Stimulated activated naive CD8-positive, alpha-beta T cell treated with anti-CD3 and anti-CD28 coated beads, Interleukin-15, Interleukin-2, amounts not matched to agents 100 U/mL and 50 U/mL, for 24 hours (primary cell): ENCODE data around the gene SYNE1.
"Not testable (repeated sequence)": the region's sequence is repeated elsewhere in the genome, so short reads cannot be mapped to it uniquely, and the experiment has no call there.

Experiments used
- ATAC-seq: fragments of 150-1000 bp; cut with Tn5 transposase; one replicate; pipeline ENCODE4 v1.10.0; 2021
- DNase-seq: peaks from one replicate; pipeline ENCODE4 v3.0.0; 2021

SYNE1 gene

DNA sequence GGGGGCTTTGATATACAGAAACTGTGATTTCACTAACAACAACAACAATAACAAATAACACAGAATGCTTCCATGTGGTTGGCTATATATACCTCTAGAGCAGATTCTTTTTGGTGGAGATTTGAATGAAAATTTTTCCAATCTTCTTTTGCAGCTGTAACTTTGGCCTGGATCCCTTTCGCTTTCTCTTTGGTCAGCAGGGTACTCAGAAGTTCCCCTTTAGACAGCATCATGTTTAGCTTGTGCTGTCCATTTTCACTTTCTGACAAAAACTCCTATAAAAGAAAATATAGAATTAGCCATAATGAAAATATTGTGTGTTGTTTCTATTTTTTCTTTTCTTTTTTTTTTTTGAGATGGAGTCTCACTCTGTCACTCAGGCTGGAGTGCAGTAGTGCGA lies 264.2 kb downstream of the SYNE1 start:
- ATAC-seq, result no peak
- DNase-seq, result no peak

DNA sequence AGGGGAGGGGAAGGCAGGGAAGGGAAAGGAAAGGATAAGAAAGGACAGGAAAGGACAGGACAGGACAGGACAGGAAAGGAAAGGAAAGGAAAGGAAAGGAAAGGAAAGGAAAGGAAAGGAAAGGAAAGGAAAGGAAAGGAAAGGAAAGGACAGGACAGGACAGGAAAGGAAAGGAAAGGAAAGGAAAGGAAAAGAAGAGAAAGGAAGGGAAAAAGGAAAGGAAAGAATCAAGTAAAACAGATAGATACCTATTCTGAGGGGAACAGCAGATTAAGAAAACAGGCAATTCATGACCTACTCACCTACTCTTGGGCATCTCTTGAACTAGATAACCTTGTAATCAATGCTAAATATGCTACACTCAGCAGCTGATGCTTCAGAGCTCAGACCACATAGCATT lies 265.4 kb downstream of the SYNE1 start:
- no peak for DNase-seq

GRCh38 chr6:152368751-152369624 lies 268.2 kb downstream of the SYNE1 start:
- ATAC-seq, result no peak

More for the DNA sequence above, 265.4 kb downstream of the SYNE1 start:
- no peak for ATAC-seq

GRCh38 chr6:152364866-152365265 lies 272.3 kb downstream of the SYNE1 start:
- no peak for ATAC-seq
- no peak for DNase-seq

More at GRCh38 chr6:152368751-152369624, 268.2 kb downstream of the SYNE1 start:
- no peak for DNase-seq

GRCh38 chr6:152360034-152360433 lies 277.1 kb downstream of the SYNE1 start:
- DNase-seq (no peak), ATAC-seq (no peak)

GRCh38 chr6:152356662-152357061 lies 280.5 kb downstream of the SYNE1 start:
- DNase-seq, result no peak
- ATAC-seq, result no peak

- no peak for ATAC-seq
- DNase-seq, result no peak
Observed at GRCh38 chr6:152356016-152356415, 281.1 kb downstream of the SYNE1 start.

DNA sequence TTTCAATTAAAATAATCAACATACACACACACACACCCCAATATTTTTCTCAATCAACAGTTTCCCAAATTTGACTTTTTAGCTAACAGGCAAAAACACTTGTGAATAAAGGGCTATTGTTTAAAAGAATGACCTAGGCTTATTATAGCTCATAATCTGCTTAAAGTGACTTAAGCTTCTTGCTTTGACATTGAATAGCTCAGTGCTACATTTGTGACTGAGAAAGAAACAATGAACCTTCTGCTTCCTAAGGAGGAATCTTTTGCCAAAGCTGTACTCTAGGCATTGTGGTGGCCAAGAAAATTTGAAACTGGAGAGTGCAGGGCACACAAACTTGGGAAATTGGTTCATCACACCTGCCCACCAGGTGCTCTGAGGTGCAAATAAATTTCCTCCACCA lies 282.0 kb downstream of the SYNE1 start:
- DNase-seq (no peak), ATAC-seq (no peak)

- DNase-seq (no peak), ATAC-seq (no peak)
Observed at GRCh38 chr6:152353440-152353839, 283.7 kb downstream of the SYNE1 start.

DNA sequence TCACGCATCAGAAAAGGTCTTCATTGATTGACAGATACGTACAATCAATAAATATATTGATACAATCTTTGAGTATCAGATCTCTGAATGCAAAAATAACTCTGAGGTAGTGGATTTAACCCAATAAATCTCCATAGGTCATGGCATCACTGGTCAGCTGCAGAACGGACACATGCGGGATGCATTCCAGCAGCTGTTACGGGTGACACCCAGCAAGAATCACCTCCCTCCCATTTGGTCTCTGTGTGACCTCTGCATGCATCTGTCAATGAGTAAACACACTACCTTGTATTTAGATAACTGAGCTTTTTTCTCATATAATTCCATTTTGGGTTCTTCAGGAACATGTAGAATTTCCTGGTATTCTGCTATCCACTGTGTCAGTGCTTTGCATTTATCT lies 285.4 kb downstream of the SYNE1 start:
- no peak for DNase-seq
- no peak for ATAC-seq

- no peak for ATAC-seq
- DNase-seq, result no peak
Observed at GRCh38 chr6:152351110-152351509, 286.1 kb downstream of the SYNE1 start.

DNA sequence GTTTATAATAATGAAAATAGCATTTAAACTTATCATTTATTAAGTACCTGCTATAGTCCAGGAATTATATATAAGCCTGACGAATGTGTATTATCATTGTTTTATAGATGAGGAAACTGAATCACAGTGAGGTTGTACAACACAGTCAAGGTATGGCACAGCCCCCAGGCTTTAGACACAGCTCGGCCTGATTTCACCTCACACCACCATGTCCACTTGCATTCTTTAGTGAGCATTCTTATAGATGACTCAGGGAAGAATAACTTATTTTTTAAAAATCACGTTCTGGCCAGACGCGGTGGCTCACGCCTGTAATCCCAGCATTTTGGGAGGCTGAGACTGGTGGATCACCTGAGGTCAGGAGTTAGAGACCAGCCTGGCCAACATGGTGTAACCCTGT lies 289.0 kb downstream of the SYNE1 start:
- no peak for DNase-seq
- ATAC-seq, result no peak

DNA sequence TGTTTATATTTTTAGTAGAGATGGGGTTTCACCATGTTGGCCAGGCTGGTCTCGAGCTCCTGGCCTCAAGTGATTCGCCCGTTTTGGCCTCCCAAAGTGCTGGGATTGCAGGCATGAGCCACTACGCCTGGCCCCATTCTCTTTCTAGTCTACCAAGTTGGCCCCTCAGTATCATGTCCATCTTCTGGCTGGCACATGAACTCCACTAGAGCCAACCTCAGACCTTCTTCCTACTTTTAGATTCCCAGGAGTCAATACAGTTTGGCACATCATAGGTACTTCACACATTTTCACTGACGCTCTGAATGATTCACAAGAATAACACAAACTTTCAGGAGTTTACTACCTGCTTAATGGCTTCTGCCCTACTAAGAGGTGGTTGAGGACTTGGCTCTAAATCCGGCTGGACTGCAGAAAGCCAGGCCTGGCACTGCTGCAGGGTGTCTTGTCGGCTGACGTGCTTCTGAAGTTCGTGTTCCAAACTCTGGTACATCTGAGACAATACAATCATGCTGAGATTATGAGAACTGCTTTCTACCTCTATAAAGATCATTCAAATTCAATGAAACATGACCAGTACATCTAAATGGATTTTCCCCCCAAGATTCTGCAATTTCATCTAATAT lies 293.3 kb downstream of the SYNE1 start:
- DNase-seq, result no peak
- no peak for ATAC-seq

GRCh38 chr6:152341596-152341995 lies 295.6 kb downstream of the SYNE1 start:
- no peak for ATAC-seq
- DNase-seq, result no peak

DNA sequence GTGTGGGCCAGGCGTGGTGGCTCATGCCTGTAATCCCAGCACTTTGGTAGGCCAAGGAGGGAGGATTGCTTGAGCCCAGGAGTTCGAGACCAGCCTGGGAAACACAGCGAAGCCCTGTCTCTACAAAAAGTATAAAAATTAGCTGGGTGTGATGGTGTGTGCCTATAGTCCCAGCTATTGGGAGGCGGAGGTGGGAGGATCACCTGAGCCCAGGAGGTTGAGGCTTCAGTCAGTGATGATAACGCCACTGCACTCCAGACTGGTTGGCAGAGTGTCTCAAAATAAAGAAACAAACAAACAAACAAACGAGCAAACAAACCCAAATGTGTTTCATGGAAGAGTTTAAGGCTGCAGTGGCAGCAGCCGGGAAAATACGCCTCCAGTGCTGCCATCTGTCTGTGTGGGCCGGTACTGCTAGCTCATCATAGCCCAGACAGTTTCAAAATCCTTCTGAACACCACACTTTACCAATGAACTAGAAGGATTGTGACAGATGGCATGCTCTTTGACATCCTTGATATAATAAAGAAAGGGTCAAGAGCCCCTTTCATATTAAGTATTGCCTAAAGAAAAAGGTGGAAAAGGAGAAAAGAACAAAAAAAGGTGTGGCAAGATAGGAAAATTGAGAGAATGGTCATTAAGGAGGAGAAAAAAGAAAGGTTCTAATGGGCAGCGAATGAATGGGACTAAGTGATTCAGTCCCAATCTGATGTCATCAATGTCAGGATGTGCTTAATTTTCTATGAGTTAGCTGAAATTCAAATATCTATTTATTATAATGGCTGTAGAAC lies 298.6 kb downstream of the SYNE1 start:
- ATAC-seq (peak; percentile 67), DNase-seq (peak; percentile 64)

- DNase-seq, result no peak
- ATAC-seq, result no peak
Observed at GRCh38 chr6:152334555-152334954, 302.6 kb downstream of the SYNE1 start.

GRCh38 chr6:152330961-152331360 lies 306.2 kb downstream of the SYNE1 start:
- ATAC-seq (no peak), DNase-seq (no peak)

- no peak for DNase-seq
- ATAC-seq, result no peak
Observed at GRCh38 chr6:152329638-152330448, 307.3 kb downstream of the SYNE1 start.

- DNase-seq, ATAC-seq: not testable (repeated sequence)
Observed at GRCh38 chr6:152328200-152328599, 309.0 kb downstream of the SYNE1 start.

DNA sequence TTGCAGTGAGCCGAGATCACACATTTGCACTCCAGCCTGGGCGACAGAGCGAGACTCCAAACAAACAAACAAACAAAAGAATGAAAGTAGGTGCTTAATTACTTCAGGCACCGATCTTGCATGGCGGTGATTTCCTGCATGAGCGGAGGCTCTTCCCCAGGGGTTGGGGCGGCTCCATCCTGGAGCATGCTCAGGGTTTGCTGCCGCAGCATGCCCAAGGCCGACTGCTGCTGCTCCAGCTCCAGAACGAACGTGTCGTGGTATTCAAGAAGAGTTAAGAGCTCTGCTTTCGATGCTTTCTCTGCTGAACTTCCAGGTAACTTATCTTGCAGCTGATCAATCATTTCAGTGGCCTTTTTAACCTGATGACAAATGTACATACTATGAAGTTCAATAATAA lies 313.8 kb downstream of the SYNE1 start:
- ATAC-seq, result no peak
- no peak for DNase-seq

GRCh38 chr6:152318278-152318677 lies 318.9 kb downstream of the SYNE1 start:
- no peak for DNase-seq

GRCh38 chr6:152316024-152316423 lies 321.1 kb downstream of the SYNE1 start:
- DNase-seq (no peak), ATAC-seq (peak; percentile 32)

More at GRCh38 chr6:152318278-152318677, 318.9 kb downstream of the SYNE1 start:
- ATAC-seq, result no peak
